Skeletal muscle cell (primary cell): ENCODE measurements around the gene PIEZO2.

Experiments used
- DNase-seq: peaks from one replicate; pipeline ENCODE4 v3.0.0-alpha.2; 2010; ENCODE audit warnings: low read depth
- H3K4me3 ChIP-seq: 2 replicates; pipeline ENCODE4 v1.5.1; 2011; ENCODE audit warnings: low read depth, mild to moderate bottlenecking, control low read depth, low read length, moderate library complexity

Gene PIEZO2

GRCh38 chr18:10750191-10751035, 399.0 kb downstream of the PIEZO2 start:
- DNase-seq = no peak
- H3K4me3 ChIP-seq = no peak overlapping the region

DNA sequence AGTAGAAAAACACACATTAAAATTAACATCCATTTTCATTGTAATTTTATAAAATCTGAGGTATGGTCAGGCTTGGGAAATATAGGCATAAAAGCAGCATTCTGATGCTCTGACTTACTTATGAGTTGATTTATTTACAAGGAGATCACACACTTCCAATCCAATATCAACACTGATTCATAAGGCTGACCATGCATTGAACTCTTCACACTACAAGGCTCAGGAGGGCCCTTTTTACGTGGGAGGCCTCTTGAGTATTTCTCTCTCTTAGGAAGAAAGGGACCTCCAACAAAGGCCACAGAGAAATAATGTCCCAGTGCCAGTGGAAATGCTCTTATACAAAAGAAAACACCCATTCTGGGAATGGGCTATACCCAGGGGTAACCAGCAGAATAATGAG, 400.7 kb downstream of the PIEZO2 start:
- no peak for DNase-seq

GRCh38 chr18:10745971-10746370, 403.4 kb downstream of the PIEZO2 start:
- no peak overlapping the region for H3K4me3 ChIP-seq
- DNase-seq = no peak

More for the DNA sequence above, 400.7 kb downstream of the PIEZO2 start:
- no peak overlapping the region for H3K4me3 ChIP-seq

DNA sequence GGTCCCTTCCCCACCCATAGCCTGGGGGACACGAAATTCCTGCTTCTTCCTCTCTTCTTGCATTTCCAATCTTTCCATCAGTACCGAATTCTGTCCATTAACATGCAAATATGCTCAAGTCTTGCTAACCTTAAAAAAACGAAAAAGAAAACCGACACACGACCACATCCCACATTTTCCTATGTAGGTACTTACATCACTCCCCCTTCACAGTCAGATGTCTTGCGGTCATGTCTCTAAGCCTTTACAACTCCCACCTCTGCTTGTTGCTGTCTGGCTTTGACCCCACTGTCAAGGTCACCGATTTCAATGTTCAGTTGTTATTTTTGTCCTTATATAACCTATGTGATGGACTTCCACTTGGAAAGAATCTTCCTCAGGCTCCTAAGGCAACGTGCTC, 404.1 kb downstream of the PIEZO2 start:
- no peak overlapping the region for H3K4me3 ChIP-seq

GRCh38 chr18:10743766-10744165, 405.6 kb downstream of the PIEZO2 start:
- no peak for DNase-seq
- no peak overlapping the region for H3K4me3 ChIP-seq

More for the DNA sequence above, 404.1 kb downstream of the PIEZO2 start:
- DNase-seq = no peak

DNA sequence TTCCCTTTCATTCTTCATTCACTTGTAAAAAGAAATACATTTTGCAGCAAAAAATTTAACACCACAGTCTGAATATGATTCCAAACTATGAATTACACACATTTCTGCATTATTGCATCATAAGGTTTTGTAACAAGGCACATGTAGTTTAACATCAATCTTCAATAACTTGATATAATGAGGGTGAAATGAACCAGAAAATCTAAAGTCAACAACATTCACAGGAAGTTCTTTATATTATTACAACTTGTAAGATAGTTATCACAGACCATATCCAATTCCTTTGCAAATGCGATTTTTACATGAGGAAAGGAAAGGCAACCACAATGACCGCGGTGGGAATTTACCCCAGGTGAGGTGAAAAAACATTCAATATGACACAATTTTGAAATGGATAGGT, 410.2 kb downstream of the PIEZO2 start:
- DNase-seq = no peak
- H3K4me3 ChIP-seq = no peak overlapping the region

DNA sequence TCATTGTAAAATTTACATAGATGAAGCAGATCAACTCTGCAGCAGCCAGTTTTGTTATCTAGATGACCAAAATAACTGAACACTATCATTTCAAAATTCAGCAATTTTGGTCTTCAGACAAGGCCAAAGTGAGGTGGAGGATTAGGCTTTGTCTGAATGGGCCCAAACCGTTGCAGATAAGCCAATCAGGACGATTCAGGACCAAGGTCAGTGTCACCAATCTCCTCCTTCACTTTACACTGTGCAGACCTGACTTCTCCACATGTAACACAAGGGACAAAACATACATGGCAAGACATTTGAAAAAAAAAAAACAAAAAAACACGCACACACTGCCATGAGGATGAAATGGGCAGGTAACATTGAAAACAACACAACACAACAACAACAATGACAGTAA, 412.4 kb downstream of the PIEZO2 start:
- no peak for DNase-seq
- H3K4me3 ChIP-seq = no peak overlapping the region

GRCh38 chr18:10732990-10733389, 416.4 kb downstream of the PIEZO2 start:
- no peak overlapping the region for H3K4me3 ChIP-seq
- DNase-seq = no peak

- no peak for DNase-seq
- no peak overlapping the region for H3K4me3 ChIP-seq
Observed at GRCh38 chr18:10727477-10727876, 421.9 kb downstream of the PIEZO2 start.

- no peak overlapping the region for H3K4me3 ChIP-seq
- DNase-seq = no peak
Observed at GRCh38 chr18:10726198-10727068, 422.9 kb downstream of the PIEZO2 start.

- no peak overlapping the region for H3K4me3 ChIP-seq
- DNase-seq = no peak
Observed at GRCh38 chr18:10724666-10725065, 424.7 kb downstream of the PIEZO2 start.

DNA sequence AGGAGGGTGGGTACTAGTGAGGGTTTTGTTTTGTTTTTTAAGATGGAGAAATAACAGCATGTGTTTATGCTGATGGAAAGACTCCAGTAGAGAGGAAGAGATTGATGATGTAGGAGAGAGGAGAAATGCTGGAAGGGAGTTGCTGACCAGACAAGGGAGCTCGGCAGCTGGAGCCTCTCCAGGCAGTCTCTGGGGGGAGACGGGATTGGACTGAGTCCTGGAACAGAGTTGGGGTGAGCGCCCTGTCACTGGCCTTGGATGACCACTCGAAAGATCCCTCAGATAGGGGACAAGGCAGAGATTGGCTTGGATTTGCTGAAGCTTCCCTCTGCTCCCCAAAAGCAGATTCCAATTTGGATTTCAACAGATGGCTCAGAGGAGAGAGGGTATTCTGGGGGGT, 425.9 kb downstream of the PIEZO2 start:
- DNase-seq = no peak
- H3K4me3 ChIP-seq = no peak overlapping the region

- no peak overlapping the region for H3K4me3 ChIP-seq
- no peak for DNase-seq
Observed at GRCh38 chr18:10718809-10719208, 430.6 kb downstream of the PIEZO2 start.

DNA sequence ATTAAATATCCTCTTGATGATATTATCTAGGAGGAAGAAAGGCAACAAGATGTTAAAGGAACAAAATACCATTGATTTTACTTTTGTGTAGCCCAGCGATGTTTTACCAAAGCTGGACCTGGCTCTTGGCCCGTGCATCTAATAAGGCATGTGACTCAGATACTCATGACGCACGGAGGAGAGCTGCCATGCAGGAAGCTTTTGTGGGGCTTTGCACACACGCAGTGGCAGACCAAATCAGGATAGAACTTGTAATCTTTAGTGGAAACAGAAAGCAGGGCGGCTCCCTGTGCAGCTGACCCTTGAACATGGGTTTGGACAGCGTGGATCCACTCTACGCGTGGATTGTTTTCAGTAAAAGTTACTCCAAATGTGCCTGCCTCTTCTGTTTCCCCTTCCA, 433.6 kb downstream of the PIEZO2 start:
- no peak for DNase-seq
- no peak overlapping the region for H3K4me3 ChIP-seq

- no peak for DNase-seq
- H3K4me3 ChIP-seq = no peak overlapping the region
Observed at GRCh38 chr18:10713409-10713808, 436.0 kb downstream of the PIEZO2 start.

DNA sequence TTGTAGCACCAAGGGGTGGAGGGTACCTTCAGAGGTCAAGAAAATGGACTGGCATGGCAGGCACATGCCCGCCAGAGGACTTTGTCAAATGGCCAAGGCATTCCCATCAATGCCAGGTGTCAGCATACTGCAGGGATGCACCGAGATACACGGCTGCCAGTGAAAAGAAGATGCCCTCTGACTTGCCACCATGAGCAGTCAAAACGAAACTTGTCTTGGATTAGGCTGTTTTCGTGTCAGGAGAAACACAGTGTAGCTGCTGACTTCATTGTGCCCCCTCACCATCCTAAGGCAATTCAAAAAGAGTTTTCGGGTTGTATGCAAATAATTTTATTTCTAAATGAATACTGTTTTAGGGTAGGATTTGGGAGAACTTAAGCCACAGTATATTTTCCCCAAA, 442.1 kb downstream of the PIEZO2 start:
- no peak for DNase-seq
- H3K4me3 ChIP-seq = no peak overlapping the region

GRCh38 chr18:10705786-10706185, 443.6 kb downstream of the PIEZO2 start:
- no peak for DNase-seq
- H3K4me3 ChIP-seq = no peak overlapping the region

GRCh38 chr18:10705291-10705690, 444.1 kb downstream of the PIEZO2 start:
- no peak for DNase-seq
- H3K4me3 ChIP-seq = no peak overlapping the region

GRCh38 chr18:10702206-10702605, 447.2 kb downstream of the PIEZO2 start:
- no peak overlapping the region for H3K4me3 ChIP-seq
- DNase-seq = no peak

- DNase-seq = no peak
Observed at GRCh38 chr18:10690366-10690765, 459.0 kb downstream of the PIEZO2 start.

DNA sequence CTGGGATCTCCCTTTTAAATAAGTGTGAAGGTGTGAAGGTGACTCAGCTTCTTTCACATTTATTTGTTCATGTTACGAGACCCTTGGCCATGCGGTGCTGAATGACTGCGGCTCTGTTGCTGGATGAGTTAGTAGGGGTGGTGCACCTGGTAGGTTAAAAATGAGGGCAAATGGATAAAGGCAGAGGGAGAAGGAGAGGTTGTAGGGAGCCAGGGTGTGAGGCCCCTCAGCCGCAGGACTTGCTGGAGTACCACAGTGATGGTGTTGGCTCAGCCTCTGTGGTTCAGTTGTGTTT, 459.4 kb downstream of the PIEZO2 start:
- DNase-seq = no peak
- no peak overlapping the region for H3K4me3 ChIP-seq

More at GRCh38 chr18:10690366-10690765, 459.0 kb downstream of the PIEZO2 start:
- H3K4me3 ChIP-seq = no peak overlapping the region
